ENCODE measurements around the gene NTN1.
"Not testable (repeated sequence)": the region's sequence is repeated elsewhere in the genome, so short reads cannot be mapped to it uniquely, and the experiment has no call there.

Gene NTN1

DNA sequence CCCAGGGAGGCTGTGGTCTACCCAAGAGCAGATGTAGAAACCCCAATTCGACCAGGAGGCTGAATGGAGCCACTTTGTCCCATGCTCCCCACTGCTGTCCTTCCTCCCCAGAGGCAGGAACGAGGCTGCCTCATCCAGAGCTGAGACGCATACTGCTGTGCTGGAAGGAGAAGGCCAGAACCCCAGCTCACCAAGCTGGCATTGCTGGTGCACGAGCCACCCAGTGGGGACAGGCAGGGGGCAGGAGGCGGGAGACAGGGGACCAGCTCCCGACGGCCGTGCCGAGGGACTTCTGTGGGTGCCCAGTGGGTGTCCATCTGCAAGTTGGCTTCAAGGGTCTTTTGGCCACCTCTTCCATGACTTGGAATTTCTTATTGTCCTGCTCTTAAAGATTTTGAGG is 66.6 kb downstream of the NTN1 start:
- DNase-seq (ENCODE audit: low read depth in 2 of 2), result no peak

DNA sequence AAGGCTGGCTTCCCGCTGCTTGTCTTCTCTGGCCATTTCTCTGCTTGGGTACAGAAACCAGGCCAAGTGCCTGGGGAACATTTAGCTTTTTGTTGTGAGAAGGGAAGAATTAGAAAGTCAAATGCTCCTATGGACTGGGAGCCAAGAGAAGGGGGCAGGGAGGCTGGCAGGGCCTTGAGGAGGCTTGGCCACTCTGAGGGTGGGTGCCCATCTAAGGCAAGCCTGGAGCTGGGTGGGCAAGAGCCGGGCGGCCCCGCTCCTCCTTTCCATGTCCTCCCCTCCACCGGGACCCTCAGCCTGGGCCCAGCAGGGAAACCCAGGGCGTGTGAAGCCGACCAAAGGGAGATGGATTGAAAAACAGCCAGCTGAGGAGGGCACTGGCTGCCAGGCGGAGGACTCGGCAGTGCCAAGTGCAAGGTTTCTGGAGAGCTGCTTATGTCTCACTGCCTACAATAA is 69.4 kb downstream of the NTN1 start:
- DNase-seq (ENCODE audit: low read depth in 2 of 2), result no peak

DNA sequence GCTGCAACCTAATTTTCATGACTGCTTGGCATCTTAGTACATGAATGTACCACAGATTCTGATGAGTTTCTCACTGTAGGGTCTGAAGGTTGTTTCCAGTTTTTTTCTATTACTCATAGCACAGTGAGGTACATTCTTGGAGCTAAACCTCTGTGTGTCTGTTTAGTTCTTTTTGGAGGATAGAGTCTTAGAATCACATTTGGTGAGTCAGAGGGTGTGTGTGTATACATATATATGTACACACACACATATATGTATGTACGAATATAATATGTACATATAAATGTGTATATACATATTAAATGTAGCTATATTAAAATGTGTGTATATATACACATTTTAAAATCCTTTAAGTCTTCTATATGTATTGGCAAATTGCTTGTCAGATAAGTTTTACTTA is 72.9 kb downstream of the NTN1 start:
- DNase-seq (ENCODE audit: low read depth in 2 of 2), result no peak

DNA sequence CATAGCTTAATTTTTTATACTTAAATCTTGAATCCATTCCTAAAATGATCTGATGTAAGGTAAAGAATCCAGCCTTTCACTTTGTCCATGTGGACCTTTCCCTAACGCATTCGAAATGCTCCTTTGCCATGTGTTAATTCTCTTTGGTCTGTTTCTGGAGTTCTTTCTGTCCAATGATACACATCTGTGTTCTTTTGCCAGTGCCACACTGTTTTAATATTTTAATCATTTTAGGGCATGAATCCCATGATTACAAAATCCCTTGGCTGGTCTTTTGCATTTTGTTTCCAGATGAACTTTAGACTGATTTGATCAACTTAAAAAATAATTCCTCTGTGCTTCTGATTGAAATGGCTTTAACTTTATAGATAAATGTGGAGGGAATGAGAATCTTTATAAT is 74.1 kb downstream of the NTN1 start:
- DNase-seq (ENCODE audit: low read depth in 2 of 2), result no peak

DNA sequence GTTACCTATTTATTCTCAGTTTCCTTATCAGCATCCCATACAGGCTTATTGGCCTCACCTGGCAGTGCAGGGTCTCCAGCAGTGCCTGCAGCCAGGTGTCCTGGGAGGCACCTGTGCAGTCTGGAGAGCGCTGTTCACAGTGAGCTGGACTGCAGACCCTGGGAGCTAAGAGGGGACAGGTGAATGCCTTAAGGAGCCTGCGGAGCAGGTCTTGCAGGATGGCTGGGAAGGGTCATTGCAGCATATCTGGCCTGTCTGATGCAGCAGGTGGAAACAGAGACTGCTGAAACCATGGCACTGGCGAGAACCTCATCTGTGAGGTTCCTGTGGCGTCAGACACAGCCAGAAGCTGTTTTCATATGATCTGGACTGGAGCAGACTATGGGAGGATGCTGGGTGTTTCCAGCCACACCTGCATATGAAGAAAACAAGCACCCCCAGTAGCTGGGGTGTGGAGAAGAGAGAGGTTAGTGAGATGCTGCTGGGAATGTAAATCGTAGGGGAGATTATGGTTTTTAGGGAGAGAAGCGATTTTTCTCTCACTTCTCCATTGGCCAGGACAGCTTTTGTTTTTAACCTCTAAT is 77.0 kb downstream of the NTN1 start:
- DNase-seq (ENCODE audit: low read depth in 2 of 2), result no peak

DNA sequence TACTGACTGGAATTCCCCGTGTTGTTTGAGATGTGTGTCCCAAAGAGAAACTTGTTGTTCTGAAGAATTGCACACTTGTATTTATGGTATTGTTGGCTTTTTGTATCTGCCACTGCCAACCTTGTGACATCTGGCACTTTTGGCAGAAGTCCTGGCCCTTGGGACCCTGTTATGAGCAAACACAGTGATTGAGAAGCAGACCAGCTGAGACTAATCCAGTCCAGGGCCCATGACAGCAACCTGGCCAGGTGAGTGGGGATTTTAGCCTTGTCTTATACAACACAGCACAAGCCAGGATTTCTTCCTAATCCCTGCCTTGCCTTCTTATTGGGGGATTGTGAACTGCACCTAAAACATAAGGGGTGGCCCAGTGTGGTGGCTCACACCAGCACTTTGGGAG is 80.0 kb downstream of the NTN1 start:
- DNase-seq (ENCODE audit: low read depth in 2 of 2), result no peak

DNA sequence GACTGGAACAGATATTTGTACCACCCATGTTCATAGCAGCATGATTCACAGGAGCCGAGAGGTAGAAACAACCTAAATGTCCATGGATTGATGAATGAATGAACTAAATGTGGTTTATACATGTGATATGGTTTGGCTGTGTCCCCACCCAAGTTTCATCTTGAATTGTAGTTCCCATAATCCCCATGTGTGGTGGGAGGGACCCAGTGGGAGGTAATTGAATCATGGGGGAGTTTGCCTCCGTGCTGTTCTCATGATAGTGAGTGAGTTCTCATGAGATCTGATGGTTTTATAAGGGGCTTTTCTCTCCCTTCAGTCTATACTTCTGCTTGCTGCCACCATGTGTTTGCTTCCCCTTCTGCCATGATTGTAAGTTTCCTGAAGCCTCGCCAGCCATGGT is 81.9 kb downstream of the NTN1 start:
- DNase-seq (ENCODE audit: low read depth in 2 of 2), result not testable (repeated sequence)

DNA sequence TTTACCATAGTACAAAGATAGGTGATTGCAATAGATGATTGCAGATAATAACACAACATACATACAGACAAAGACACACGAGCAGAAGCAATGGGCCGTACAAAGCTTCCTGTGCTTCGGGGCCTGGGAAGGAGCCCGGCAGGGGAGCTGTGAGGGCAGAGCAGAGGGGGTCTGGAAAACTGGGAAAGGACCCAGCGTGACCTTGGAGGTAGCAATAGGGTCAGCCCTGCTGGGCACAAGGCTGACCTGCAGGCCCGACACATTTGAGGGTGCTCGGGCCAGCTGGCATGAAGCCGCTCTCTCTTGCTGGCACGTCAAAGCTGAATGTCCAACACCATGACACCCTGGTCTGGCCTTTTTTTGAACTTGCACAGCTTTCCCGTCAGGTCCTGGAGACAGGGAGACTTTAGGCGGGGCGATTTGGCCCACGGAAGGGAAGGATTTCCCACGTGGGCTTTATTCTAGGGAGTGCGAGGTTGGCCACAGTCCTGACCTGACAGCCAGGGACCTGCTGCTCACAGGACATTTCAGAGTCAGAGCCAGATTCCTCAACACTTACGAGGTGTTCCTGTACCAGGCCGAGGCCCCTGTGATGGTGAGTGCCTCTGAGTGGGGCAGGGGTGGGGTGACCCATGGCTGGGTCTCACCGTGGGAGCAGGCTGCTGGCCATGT is 83.2 kb downstream of the NTN1 start:
- no peak for DNase-seq (ENCODE audit: low read depth in 2 of 2)

DNA sequence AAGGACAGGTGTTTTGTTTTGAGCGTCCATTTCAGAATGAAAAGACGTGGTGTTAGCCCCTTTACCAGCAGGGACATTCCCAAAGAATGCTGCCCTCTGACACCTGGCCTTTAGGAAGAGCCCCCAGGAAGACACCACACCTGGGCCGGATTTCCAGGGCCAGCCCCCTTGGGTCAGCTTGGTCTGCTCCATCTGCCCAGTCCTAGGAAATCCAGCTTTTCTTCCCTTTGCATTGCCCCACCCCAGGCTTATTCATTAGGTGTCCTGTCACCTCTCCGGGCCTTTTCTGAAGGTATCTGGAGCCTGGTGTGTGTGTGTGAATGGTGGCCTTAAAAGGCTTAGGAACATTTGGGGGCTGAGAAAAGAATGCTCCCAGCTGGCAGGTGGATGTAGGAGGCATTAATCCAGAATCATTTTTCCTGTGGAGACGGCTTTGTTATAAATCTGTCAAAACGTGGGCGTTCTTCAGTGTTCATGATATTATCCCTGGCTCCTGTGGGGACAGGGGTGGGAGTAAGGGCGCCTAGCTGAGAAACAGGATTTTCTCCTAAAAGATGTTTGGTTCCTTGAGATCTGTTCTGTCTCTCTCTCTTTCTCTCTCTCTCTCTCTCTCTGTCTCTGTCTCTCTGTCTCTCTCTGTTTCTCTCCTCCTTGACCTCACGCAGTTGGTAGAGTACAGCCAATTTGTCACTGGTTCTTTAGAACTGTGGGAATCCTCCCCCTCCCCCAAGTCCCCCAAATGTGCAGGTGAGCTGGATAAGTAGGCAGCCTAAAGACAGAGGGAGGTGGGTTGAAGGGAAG is 84.0 kb downstream of the NTN1 start:
- DNase-seq (ENCODE audit: low read depth in 2 of 2), result no peak

DNA sequence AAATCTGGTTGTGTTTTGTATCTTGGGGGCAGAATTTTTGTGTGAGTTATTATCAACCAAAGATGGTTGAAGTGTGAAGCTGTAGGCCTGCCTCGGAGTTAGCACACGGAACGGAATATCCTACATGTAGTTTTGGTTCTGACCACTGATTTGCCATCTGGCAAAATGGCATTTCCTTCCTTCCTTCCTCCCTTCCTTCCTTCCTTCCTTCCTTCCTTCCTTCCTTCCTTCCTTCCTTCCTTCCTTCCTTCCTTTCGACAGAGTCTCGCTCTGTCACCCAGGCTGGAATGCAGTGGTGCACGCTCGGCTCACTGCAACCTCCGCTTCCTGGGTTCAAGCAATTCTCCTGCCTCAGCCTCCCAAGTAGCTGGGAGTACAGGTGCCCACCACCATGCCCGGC is 85.0 kb downstream of the NTN1 start:
- not testable (repeated sequence) for DNase-seq (ENCODE audit: low read depth in 2 of 2)

DNA sequence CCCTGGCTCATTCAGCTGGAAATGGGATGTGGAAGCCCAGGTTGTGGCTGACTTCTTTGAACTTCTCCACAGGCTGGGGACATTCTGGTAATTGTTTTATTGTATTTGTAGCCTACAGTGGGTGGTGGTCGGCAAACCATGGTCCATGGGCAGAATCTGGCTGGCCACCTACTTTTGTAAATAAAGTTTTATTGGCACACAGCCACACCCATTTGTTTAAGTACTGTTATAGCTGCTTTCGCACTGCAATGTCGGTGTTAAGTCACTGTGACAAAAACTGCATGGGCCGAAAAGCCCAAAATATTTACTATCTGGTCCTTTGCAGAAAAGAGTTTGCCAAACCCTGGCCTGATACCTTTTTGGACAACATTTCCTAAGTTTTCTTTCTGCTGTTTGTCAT is 86.2 kb downstream of the NTN1 start:
- no peak for DNase-seq (ENCODE audit: low read depth in 2 of 2)

DNA sequence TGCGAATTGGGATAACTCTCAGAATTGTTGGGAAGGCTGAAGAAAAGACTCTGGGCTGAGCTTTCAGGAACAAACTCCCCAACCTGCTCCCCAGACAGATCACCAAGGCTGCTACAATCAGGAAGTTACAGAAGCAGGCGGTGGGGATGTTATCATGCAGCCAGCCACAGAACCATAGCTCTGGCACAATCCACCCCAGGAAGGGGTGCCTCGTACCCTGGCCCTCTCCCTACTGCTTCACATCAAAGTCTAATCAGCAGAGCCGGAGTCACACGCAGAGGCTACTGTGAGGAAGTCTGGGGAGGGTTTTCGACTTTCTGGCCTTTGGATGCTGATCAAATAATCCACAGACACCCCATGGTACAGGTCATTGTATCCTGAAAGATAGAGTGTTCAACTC is 86.8 kb downstream of the NTN1 start:
- no peak for DNase-seq (ENCODE audit: low read depth in 2 of 2)

DNA sequence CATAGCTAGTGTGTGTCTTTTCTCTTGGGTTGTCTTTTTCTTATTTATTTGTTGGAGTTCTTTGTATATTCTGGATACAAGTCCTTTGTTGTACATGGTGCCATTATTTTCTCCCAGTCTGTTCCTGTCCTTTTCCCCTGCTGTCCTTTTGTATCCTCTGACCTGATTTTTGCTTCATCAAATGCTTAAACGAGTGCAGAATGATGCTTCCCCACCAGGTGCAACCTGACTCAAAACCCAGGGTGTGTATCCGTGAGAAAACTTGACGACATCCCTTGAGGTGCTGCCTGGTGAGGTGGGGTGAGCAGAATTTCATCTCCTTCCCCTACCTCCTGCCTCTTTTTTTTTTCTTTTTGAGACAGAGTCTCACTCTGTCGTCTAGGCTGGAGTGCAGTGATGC is 88.6 kb downstream of the NTN1 start:
- no peak for DNase-seq (ENCODE audit: low read depth in 2 of 2)

DNA sequence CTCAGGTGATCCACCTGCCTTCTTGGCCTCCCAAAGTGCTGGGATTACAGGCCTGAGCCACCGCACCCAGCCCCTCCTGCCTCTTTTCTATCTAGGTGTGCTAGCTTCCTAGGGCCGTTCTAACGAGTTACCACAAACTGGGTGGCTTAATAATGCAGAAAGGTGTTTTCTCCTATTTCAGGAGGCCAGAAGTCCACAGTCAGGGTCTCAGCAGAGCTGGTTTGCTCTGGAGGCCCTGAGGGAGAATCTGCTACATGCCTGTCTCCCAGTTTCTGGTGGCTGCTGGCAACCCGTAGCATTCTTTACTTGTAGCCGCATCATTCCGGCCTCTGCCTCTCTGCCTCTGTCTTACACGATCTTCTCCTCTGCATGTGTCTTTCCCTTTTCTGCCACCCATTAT is 89.2 kb downstream of the NTN1 start:
- no peak for DNase-seq (ENCODE audit: low read depth in 2 of 2)

DNA sequence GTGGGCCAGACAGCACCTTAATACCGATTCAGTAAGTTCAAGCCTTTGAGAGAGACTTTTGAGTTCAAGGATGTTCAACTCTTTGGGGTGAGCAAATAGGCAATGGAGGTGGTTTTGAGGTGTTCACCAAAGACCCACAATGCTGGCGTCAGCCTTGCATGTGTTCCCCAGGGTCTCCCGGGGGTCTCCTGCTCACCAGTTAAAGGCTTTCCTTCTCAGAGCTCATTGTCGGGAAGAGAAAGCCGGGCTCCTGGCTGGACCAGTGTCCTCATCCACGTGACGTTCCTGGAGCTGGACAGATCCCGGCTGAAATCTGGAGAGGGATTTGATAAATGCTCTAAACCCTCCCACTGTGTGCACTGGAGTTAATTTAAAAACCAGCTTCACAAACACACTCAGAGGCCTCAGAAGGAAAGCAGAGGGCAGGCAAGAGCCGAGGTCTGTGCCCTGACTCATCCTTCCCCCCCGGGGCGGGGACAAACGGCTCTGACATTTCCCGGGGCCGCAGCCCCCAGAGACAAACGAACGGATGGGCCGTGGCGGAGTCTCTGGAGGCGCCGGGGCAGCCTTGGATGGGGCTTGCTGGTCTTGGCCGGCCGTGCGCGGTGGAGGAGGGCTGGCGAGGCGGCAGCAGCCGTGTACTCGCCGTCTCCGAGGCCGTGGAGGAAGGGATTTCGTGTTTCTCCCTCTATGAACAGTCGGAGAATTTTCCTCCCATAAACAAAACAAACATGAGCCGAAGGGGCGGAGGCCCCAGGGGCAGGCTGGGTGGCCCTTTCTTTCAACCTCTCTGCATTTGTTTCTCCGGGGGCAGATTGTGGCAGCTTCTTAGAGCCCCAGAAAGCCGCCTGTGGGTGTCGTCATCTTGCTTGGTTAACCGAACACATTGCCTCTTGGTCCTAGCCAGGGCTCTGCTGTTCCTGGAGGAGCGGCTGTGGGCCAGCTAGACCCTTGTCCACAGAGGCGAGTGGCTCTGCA is 94.2 kb downstream of the NTN1 start:
- DNase-seq (ENCODE audit: low read depth in 2 of 2), result peak; percentile 10 to 21

DNA sequence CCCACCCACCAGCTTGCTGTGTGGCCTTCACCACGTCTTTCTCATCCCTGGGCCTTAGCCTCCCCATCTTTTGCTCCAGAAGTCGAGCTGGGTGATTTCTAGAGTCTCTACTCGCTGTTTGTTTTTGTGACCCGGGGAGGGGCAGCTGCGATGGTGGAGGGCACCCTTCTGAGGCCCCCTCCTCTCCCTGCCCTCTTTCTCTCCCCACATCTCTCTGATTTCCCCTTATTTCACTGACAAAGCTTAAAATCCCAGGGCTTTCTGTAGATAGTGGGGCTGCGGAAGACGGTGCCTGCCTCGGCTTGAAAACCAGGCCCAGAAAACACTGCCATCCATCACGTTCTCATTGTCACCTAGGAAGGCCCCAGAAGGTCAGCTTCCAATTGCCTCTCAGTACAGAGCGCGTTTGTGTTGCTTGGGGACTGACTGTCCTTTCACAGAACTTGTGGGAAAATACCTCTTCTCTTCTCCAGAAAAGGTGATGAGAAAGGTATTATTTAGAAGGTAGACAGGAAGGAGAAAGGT is 95.1 kb downstream of the NTN1 start:
- no peak for DNase-seq (ENCODE audit: low read depth in 2 of 2)

DNA sequence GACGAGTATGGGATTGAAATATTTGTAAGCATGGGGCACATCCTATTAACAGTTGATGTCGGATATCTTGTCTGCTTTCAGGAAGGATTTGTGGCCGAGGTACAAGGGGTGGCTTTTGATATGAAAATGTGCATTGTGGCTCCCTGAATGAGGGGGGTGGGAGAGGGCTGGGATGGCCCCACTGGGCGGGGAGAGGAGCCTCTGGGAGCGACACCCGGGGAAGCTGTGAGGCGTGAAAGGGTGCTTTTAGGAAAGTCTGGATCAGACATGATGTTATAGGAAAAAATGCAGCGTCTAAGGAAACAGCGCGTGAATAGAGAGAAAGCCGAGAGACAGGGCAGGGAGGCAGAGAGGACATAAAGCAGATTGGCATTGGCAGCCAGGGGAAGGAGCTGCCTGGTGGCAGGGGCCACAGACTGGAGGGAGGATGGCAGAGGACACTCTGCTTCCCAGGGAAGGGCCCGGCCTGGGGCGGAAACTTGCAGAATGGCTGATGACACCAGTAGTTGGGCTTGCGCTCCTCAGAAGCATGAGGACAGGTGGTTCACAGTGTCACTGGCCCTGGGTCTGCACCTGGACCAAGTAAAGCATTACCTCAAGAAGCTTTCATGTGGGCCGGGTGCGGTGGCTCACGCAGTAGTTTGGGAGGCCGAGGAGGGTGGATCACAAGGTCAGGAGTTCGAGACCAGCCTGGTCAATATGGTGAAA is 95.7 kb downstream of the NTN1 start:
- DNase-seq (ENCODE audit: low read depth in 2 of 2), result no peak

DNA sequence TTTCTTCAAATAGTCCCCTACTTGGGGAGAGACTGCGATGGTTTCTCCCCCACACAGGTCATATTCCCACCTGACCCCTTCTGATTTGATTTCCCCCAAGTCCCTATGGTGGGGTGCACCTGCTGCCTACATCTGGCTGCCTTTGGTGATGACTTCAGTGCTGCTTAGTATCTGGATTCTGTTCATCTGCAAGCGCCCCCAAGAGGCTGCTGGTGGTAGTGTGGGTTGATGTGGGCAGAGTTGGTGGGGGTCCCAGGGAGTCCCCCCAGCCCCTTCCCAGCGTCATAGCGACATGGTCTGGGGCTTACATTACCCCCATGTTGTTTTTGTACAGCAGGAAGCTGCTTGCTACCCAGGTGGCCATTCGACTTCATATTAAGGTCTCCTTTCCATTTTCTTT is 99.2 kb downstream of the NTN1 start:
- DNase-seq (ENCODE audit: low read depth in 2 of 2), result no peak

DNA sequence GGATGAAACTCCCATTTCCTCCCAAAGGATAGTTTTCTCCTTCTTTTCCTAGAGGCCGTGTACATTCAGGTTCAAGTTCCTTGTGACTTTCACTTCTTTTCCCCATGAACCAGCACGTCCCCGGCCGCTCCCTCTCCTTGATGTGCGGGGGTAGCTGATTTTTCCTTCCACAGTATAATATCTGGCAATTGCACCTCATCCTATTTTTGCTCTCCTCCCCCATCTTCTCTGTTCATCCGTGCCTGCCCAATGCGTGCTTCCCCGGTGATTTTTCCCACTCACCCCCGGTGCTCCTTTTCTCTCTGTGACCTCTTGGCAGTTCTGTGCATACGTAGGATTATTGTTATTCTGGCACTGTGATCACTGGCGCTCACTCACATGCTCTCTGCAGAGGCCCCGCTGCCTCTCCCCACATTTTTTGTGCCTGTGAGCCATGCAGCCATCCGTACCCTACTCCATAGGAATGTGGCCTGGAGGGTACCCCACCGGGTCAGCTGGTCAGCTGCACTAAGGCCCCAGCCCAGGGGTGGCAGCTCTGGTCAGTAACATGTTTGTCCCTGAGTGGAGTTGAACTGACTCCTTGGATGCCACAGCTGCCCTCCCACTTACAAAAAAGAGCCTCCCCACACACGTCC is 100.0 kb downstream of the NTN1 start:
- no peak for DNase-seq (ENCODE audit: low read depth in 2 of 2)
